IPS-18a (cell line): Measurements from ENCODE around the gene CSDE1.

Experiments
- H3K27ac ChIP-seq: one replicate; pipeline ENCODE4 v1.5.1; 2013; ENCODE audit warnings: low read length
- H3K27me3 ChIP-seq: one replicate; pipeline ENCODE4 v1.6.1; 2013; ENCODE audit warnings: mild to moderate bottlenecking, low read length; ENCODE audit not compliant: control insufficient read depth, insufficient read depth
- H3K36me3 ChIP-seq: one replicate; pipeline ENCODE4 v1.6.1; 2013; ENCODE audit warnings: low read depth, low read length; ENCODE audit not compliant: control insufficient read depth
- H3K4me1 ChIP-seq: one replicate; pipeline ENCODE4 v1.6.1; 2013; ENCODE audit warnings: low read depth, low read length; ENCODE audit not compliant: control insufficient read depth
- H3K4me3 ChIP-seq: one replicate; pipeline ENCODE4 v1.5.1; 2013; ENCODE audit warnings: low read length
- H3K9ac ChIP-seq: one replicate; pipeline ENCODE4 v1.6.1; 2013; ENCODE audit warnings: mild to moderate bottlenecking, low read length, moderate library complexity
- H3K9me3 ChIP-seq: one replicate; pipeline ENCODE4 v1.6.1; 2013; ENCODE audit warnings: low read depth, low read length; ENCODE audit not compliant: control insufficient read depth

CSDE1 gene

DNA sequence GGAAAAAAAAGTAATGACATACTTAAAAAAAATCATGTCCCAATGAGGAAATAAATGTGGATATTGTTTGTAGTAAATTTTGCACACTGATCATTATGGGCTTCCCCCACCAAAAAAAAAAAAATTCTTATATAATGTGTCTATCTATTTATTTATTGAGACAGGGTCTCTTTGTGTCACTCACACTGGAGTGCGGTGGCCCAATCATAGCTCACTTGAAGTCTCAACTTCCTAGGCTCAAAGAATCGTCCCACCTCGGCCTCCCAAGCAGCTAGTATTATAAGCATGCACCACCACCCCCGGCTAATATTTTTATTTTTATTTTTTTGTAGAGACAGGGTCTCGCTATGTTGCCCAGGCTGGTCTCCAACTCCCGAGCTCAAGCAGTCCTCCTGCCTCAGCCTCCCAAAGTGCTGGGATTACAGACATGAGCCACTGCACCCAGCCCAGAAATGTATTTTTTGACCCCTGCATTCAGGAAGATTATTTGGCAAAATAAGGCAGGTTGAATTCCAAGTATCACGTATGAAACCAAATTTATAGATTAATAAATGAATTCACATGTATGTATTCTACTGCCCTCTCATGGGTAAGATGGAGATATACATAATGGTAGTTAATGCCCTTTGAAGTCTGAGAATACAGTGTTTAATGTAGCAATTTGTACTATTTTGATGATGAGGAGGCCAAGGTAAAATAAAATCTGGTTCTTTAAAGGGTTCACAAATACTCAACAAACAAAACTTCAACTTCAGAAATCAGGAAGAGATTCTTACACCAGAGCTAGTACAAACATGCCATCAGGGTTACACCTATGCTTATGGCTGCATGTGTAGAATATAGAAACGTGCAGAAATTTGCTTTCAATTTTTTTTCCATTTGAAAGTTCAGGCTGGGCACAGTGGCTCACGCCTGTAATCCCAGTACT is 86.5 kb downstream of the CSDE1 start:
- Histone ChIP-seq H3K27me3 (peaks cover 26% of the 10 kb centered on the region), H3K27ac (no peak overlapping the region), H3K36me3 (no peaks in the 10 kb centered on the region), H3K4me1 (peaks cover 4% of the 10 kb centered on the region), H3K9ac (no peak overlapping the region), H3K4me3 (no peak overlapping the region), H3K9me3 (no peaks in the 10 kb centered on the region)

DNA sequence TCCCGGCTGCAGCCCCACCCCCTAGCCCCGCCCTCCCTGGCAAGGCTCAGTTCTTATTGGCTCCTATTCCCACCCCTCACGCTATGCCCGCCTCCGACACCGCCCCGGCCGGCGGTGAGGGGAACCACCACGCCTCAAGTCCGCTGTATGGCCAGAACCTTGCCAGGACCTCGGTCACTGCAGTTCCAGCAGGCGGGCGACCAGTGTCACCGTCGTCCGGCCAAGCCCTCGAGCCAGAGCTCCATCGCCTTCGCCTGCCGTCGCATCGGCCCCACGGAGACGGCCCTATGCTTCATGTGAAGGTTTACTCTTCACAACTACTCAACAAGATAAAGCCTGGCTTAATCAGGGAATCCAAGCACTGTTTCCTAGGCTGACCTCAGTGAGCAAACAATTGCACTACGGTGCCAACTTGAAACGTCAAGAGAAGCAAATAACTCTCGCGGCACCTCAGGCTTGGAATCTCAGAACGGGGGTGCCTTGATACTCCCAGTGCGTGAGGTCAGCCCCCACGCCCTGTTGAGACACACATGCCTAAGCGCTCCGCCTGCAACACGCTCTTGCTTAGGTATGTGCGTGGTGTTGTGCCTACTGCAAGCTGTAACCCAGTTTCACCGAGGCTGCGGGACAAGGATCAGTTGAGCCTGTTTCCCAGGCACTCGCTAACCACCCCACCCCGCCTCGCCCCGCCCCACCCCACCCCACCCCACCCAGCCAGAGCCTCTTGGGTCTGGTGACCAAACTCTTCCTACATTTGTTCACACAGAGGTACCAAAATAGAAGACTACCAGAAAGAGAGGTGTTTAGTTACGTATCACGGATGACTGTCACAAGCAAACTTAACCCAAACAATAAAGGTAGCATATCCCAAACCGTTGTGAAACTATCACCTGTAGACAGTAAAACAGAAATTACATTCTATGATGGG is 87.4 kb downstream of the CSDE1 start:
- H3K36me3 ChIP-seq = no peaks in the 10 kb centered on the region
- peaks cover 26% of the 10 kb centered on the region for H3K27me3 ChIP-seq
- peak overlapping the region; percentile 75 for H3K4me3 ChIP-seq
- peaks cover 4% of the 10 kb centered on the region for H3K4me1 ChIP-seq
- peak overlapping the region; percentile 39 for H3K9ac ChIP-seq
- H3K27ac ChIP-seq = no peak overlapping the region
- no peaks in the 10 kb centered on the region for H3K9me3 ChIP-seq

DNA sequence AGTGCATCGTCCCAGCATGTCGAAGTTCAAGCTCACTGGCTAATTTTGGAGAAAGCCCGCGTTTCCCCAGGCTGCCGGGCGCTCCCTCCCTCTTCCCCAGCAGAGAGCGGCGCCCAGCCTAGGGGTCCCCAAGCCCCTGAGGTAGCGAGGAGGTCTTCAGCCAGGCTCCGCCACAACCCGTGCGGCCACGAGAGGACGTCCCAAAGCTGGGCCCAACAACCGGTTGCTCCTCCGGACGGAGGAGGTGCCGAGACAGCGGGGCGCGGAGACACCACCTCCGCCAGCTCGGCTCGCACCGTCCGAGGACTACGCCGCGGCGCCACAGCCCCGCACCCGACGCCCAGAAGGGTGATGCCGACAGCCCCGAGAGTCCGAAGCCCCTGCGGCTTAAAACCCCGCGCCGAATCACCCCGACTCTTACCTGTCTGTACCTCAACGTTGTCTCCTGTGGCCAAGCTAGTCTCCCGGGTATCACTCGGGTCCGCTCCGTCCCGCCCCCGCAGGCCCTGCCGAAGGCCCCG is 88.2 kb downstream of the CSDE1 start, which contains the start of gene DENND2C:
Gene DENND2C, minus strand, starts transcription at position 488 of the 521 bp plus-strand sequence. CDS start 44,065 bp downstream, outside the sequence.
- no peak within 1 kb of the TSS for H3K27ac ChIP-seq
- H3K36me3 ChIP-seq = no peaks in the 10 kb centered on the region
- peaks cover 4% of the 10 kb centered on the region for H3K4me1 ChIP-seq
- peak within 1 kb of the TSS; percentile 39 for H3K9ac ChIP-seq
- peak within 1 kb of the TSS; percentile 75 for H3K4me3 ChIP-seq
- peaks cover 26% of the 10 kb centered on the region for H3K27me3 ChIP-seq
- H3K9me3 ChIP-seq = no peaks in the 10 kb centered on the region

DNA sequence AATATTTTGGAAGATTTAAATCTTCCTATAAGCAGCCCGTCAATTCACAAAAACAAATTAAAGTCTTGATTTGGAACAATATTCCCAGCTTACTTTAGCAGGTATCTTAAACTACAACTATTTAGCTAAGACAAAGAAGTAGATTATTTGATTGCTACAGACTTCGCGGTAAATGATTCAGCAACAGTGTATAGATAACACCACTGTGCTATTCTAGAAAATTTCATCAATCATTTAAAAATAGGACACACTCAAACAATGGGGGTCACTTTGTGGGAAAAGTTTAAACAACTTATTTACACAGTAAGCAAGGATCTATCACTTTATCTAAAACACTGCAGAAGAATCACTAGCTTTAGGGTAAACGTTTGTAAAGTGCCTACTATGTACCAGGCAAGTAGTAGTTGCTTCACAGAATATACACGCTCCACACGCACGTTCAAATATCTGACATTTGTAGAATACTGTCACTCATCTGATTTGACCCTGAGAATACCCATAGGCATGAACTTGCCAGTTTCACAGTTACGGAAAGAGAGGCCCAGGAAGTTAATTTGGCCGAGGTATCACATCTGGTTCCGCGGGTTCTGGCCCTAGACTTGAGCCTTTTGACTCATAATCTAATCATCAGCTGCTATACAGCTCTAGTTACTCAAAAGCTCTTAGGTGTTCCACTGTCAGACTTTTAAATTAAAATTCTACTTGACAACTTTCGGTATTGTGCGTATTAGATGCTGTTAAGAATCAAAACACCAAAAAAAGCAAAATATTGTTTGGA is 88.8 kb downstream of the CSDE1 start:
- Histone ChIP-seq H3K4me1 (peaks cover 4% of the 10 kb centered on the region), H3K27ac (no peak overlapping the region), H3K9ac (peak overlapping the region; percentile 8)

DNA sequence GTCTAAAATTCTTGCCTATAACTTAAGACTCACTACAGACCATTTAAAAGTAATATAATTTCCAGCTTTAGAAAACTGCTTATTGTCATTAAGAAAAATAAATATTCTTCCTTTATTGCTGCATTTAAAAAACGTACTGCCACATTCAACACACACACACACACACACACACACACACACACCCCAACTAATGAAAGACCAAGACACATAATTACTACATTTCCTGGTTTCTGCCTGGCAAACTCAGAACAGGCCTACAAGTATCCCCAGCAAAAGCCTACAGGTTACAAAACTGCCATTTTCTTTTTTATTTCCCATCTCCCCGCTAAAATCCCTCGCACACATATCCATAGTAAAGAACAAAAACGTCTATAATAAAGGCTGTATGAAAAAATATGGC is 89.4 kb downstream of the CSDE1 start:
- Histone ChIP-seq H3K9me3 (no peaks in the 10 kb centered on the region), H3K36me3 (no peaks in the 10 kb centered on the region), H3K9ac (no peak overlapping the region), H3K4me1 (peaks cover 4% of the 10 kb centered on the region), H3K27me3 (peaks cover 26% of the 10 kb centered on the region), H3K4me3 (no peak overlapping the region), H3K27ac (no peak overlapping the region)

More for the DNA sequence above, 88.8 kb downstream of the CSDE1 start:
- Histone ChIP-seq H3K36me3 (no peaks in the 10 kb centered on the region), H3K4me3 (peak overlapping the region; percentile 75), H3K9me3 (no peaks in the 10 kb centered on the region), H3K27me3 (peaks cover 26% of the 10 kb centered on the region)

DNA sequence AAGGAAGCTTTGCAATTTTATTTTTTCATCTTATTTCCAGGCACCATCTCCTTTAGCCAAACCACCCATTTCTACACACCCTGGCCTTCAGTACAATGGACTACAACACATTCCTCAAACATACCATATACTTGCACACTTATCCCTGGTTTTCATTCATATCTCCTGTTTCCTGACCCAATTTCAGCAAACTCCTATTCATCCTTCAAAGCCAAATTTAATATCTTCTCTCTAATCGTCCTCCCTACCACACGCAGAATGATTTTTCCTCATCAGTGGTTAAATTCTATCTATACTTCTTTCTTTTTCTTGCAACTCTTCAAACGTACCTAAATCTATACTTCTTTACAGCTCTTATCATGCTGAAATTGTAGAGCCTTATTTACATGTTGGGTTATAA is 90.8 kb downstream of the CSDE1 start:
- H3K36me3 ChIP-seq = no peaks in the 10 kb centered on the region
- H3K27me3 ChIP-seq = peaks cover 26% of the 10 kb centered on the region
- H3K4me1 ChIP-seq = peaks cover 4% of the 10 kb centered on the region
- no peak overlapping the region for H3K4me3 ChIP-seq
- H3K27ac ChIP-seq = no peak overlapping the region
- no peaks in the 10 kb centered on the region for H3K9me3 ChIP-seq
- H3K9ac ChIP-seq = no peak overlapping the region
